H1 (cell line): ENCODE results near the gene ZNF213. TPM values are rescaled to one million over a fixed set of nuclear protein-coding genes. Genes with fewer than 3 reads are reported as not detected.

Experiments
- CTCF ChIA-PET: fragments of 300-600 bp; sonication (Branson Sonifier 250); formaldehyde crosslinking; loops from one replicate; lab custom pipeline; 2021; ENCODE audit not compliant: partially characterized antibody; lab: Charles Lee
- POLR2A ChIA-PET: fragments of 300-600 bp; sonication (Branson Sonifier 250); formaldehyde crosslinking; loops from one replicate; lab custom pipeline; 2021; ENCODE audit warnings: inconsistent platforms; ENCODE audit not compliant: partially characterized antibody; lab: Charles Lee
- DNase-seq, 2 experiments: peaks; one replicate each; pipeline versions ENCODE4 v3.0.0 to v3.0.0-alpha.2; 2010 to 2022; ENCODE audit warnings: low spot score in 2 of 2, low read depth in 1 of 2, mixed read lengths in 1 of 2
- FAIRE-seq: peaks from 2 replicates; lab custom pipeline; 2011; peaks lifted over from hg19 to GRCh38; lab: Jason Lieb, UNC
- H2AFZ ChIP-seq: 2 replicates; pipeline ENCODE4 v1.8.1; 2012; ENCODE audit warnings: low read length, inconsistent platforms
- H2AK5ac ChIP-seq: 2 replicates; pipeline ENCODE4 v1.6.1; 2013; ENCODE audit warnings: low read depth, low read length
- H2BK120ac ChIP-seq: replicated peaks from 2 replicates; pipeline ENCODE3; 2013; ENCODE audit warnings: low read depth, low read length, inconsistent platforms
- H2BK12ac ChIP-seq: 2 replicates; pipeline ENCODE4 v1.6.1; 2013; ENCODE audit warnings: low read depth, low read length
- H2BK15ac ChIP-seq: 2 replicates; pipeline ENCODE4 v1.6.1; 2013; ENCODE audit warnings: low read length
- H2BK20ac ChIP-seq: 2 replicates; pipeline ENCODE4 v1.6.1; 2013; ENCODE audit warnings: low read length
- H2BK5ac ChIP-seq: 2 replicates; pipeline ENCODE4 v1.6.1; 2013; ENCODE audit warnings: low read depth, low read length
- H3K14ac ChIP-seq: 2 replicates; pipeline ENCODE4 v1.6.1; 2013; ENCODE audit warnings: inconsistent platforms; ENCODE audit not compliant: insufficient read length
- H3K18ac ChIP-seq: 2 replicates; pipeline ENCODE4 v1.6.1; 2013; ENCODE audit warnings: low read length; ENCODE audit errors: extremely low read depth
- H3K23ac ChIP-seq: 2 replicates; pipeline ENCODE4 v1.6.1; 2013; ENCODE audit warnings: inconsistent platforms; ENCODE audit not compliant: insufficient read length
- H3K23me2 ChIP-seq: 2 replicates; pipeline ENCODE4 v1.6.1; 2013; ENCODE audit warnings: low read depth, low read length
- H3K27ac ChIP-seq: 2 replicates; pipeline ENCODE4 v1.6.1; 2011; ENCODE audit warnings: low read depth, low read length, inconsistent platforms
- H3K27me3 ChIP-seq, 4 experiments: replicated peaks in 1 of 4; 1 replicate in 1 of 4; 2 replicates in 3 of 4; pipeline versions ENCODE4 v1.6.1 to v1.8.1; 2011 to 2013; ENCODE audit warnings: low read length in 3 of 4, mild to moderate bottlenecking in 3 of 4, inconsistent platforms in 2 of 4, mixed read lengths in 2 of 4, moderate library complexity in 1 of 4; ENCODE audit not compliant: control insufficient read depth in 3 of 4, insufficient read depth in 3 of 4; ENCODE audit errors: extremely low read depth in 1 of 4
- H3K36me3 ChIP-seq, 4 experiments: 2 replicates each; pipeline versions ENCODE4 v1.6.1 to v1.8.1; 2011 to 2013; ENCODE audit warnings: mild to moderate bottlenecking in 4 of 4, low read length in 3 of 4, moderate library complexity in 2 of 4, control low read depth in 1 of 4, inconsistent platforms in 1 of 4; ENCODE audit not compliant: insufficient read depth in 4 of 4, control insufficient read depth in 2 of 4
- H3K4ac ChIP-seq: replicated peaks from 2 replicates; pipeline ENCODE3; 2013; ENCODE audit warnings: low read length, low read depth, mixed read lengths, inconsistent platforms; ENCODE audit not compliant: insufficient read length
- H3K4me1 ChIP-seq, 4 experiments: replicated peaks in 1 of 4; 1 replicate in 1 of 4; 2 replicates in 3 of 4; pipeline versions ENCODE4 v1.6.1 to v1.8.1; 2011 to 2013; ENCODE audit warnings: low read length in 3 of 4, inconsistent platforms in 2 of 4, mixed read lengths in 1 of 4; ENCODE audit not compliant: insufficient read depth in 4 of 4, control insufficient read depth in 3 of 4
- H3K4me2 ChIP-seq, 2 experiments: 2 replicates each; pipeline versions ENCODE4 v1.6.1 to v1.8.1; 2011 to 2013; ENCODE audit warnings: low read depth in 2 of 2, low read length in 2 of 2, control low read depth in 1 of 2, inconsistent platforms in 1 of 2, mild to moderate bottlenecking in 1 of 2; ENCODE audit not compliant: insufficient read depth in 1 of 2
- H3K4me3 ChIP-seq, 4 experiments: fragments of 200-600, 300-600 bp in 1 of 4; sonication (generic), shearing (Covaris generic), sonication (Bioruptor Twin) in 1 of 4; 2 replicates each; pipeline versions ENCODE4 v1.5.1 to v1.8.1; 2011 to 2016; ENCODE audit warnings: low read length in 4 of 4, low read depth in 3 of 4, control low read depth in 2 of 4, inconsistent platforms in 2 of 4, mild to moderate bottlenecking in 2 of 4, mixed read lengths in 1 of 4, moderate library complexity in 1 of 4; ENCODE audit not compliant: insufficient read depth in 2 of 4; ENCODE audit errors: extremely low read depth in 1 of 4
- H3K56ac ChIP-seq: replicated peaks from 2 replicates; pipeline ENCODE3; 2013; ENCODE audit warnings: low read depth, mild to moderate bottlenecking, mixed read lengths, low read length, inconsistent platforms; ENCODE audit not compliant: insufficient read length
- H3K79me1 ChIP-seq: 2 replicates; pipeline ENCODE4 v1.6.1; 2013; ENCODE audit warnings: low read depth, low read length, control low read depth
- H3K79me2 ChIP-seq, 2 experiments: 2 replicates each; pipeline versions ENCODE4 v1.6.1 to v1.8.1; 2012 to 2013; ENCODE audit warnings: low read length in 2 of 2, mild to moderate bottlenecking in 2 of 2, inconsistent platforms in 1 of 2; ENCODE audit not compliant: insufficient read depth in 2 of 2, control insufficient read depth in 1 of 2
- H3K9ac ChIP-seq, 4 experiments: replicated peaks in 1 of 4; 1 replicate in 1 of 4; 2 replicates in 3 of 4; pipeline versions ENCODE4 v1.6.1 to v1.8.1; 2011 to 2013; ENCODE audit warnings: low read depth in 3 of 4, low read length in 3 of 4, control low read depth in 2 of 4, mild to moderate bottlenecking in 2 of 4, moderate library complexity in 2 of 4, inconsistent platforms in 1 of 4; ENCODE audit errors: extremely low read depth in 1 of 4
- H3K9me3 ChIP-seq, 2 experiments: 2 replicates each; pipeline versions ENCODE4 v1.6.1 to v1.8.1; 2012 to 2013; ENCODE audit warnings: mild to moderate bottlenecking in 2 of 2, moderate library complexity in 2 of 2, control low read depth in 1 of 2, inconsistent platforms in 1 of 2, low read depth in 1 of 2, low read length in 1 of 2, mixed read lengths in 1 of 2; ENCODE audit not compliant: insufficient read depth in 2 of 2
- H4K20me1 ChIP-seq, 2 experiments: replicated peaks in 1 of 2; 2 replicates each; pipeline versions ENCODE3 to v1.8.1; 2011 to 2013; ENCODE audit warnings: inconsistent platforms in 2 of 2, low read length in 2 of 2, mild to moderate bottlenecking in 1 of 2; ENCODE audit not compliant: insufficient read depth in 2 of 2, control insufficient read depth in 1 of 2
- H4K5ac ChIP-seq: 2 replicates; pipeline ENCODE4 v1.6.1; 2013; ENCODE audit warnings: low read length, low read depth, mixed read lengths, inconsistent platforms; ENCODE audit not compliant: insufficient read length
- H4K8ac ChIP-seq: 2 replicates; pipeline ENCODE4 v1.8.0; 2013; ENCODE audit warnings: mild to moderate bottlenecking, moderate library complexity, low read length, inconsistent platforms; ENCODE audit not compliant: insufficient read depth; ENCODE audit errors: extremely low read depth
- H4K91ac ChIP-seq: replicated peaks from 2 replicates; pipeline ENCODE3; 2013; ENCODE audit warnings: low read length, mixed read lengths, inconsistent platforms; ENCODE audit not compliant: insufficient read length
- BCL11A ChIP-seq, 2 experiments: IDR thresholded peaks; one replicate each; pipeline ENCODE4 v1.6.1; 2011; ENCODE audit warnings: low read depth in 2 of 2, low read length in 2 of 2, mild to moderate bottlenecking in 2 of 2
- CREB1 ChIP-seq: IDR thresholded peaks from 2 replicates; pipeline ENCODE4 v1.6.1; 2012; ENCODE audit warnings: inconsistent platforms
- CTBP2 ChIP-seq: IDR thresholded peaks from 2 replicates; pipeline ENCODE4 v1.7.0; 2011; ENCODE audit warnings: borderline replicate concordance, mild to moderate bottlenecking, moderate library complexity, mixed read lengths, low read length; ENCODE audit not compliant: insufficient read depth, insufficient read length
- GABPA ChIP-seq: IDR thresholded peaks from 2 replicates; pipeline ENCODE4 v1.6.1; 2011; ENCODE audit warnings: mild to moderate bottlenecking, low read length, moderate library complexity, borderline replicate concordance; ENCODE audit not compliant: insufficient read depth
- KDM1A ChIP-seq: fragments of 200-600, 300-600 bp; sonication (generic); IDR thresholded peaks from 2 replicates; pipeline ENCODE4 v1.7.1; 2016; ENCODE audit warnings: mild to moderate bottlenecking, low read length, borderline replicate concordance
- RAD21 ChIP-seq, 2 experiments: IDR thresholded peaks in 1 of 2; conservative IDR thresholded peaks in 1 of 2; 2 replicates each; pipeline ENCODE4 v1.6.1; 2011; ENCODE audit warnings: low read depth in 2 of 2, low read length in 2 of 2, improper control_type of control experiment in 1 of 2, inconsistent platforms in 1 of 2, mild to moderate bottlenecking in 1 of 2, moderate library complexity in 1 of 2
- TBP ChIP-seq: IDR thresholded peaks from 2 replicates; pipeline ENCODE4 v1.6.1; 2011; ENCODE audit warnings: low read depth, low read length, improper control_type of control experiment
- WGBS, 2 experiments: shearing (Covaris generic) in 1 of 2; methylation state at CpG; one replicate each; pipeline versions ENCODE4 v1.1.6 to v1.1.7; 2013 to 2015; ENCODE audit warnings: low lambda C conversion rate in 2 of 2, mixed read lengths in 2 of 2, inconsistent platforms in 1 of 2, low coverage in 1 of 2, missing lambda C conversion rate in 1 of 2; ENCODE audit not compliant: insufficient replicate concordance in 2 of 2, insufficient coverage in 1 of 2, insufficient read length in 1 of 2; ENCODE audit errors: extremely low coverage in 1 of 2, missing lambda C conversion rate in 1 of 2; 5-methylcytosine and 5-hydroxymethylcytosine counted together
- polyA plus RNA-seq, 7 experiments: library from polyadenylated mRNA; depleted of rRNA in 3 of 7; stranded (reverse) in 5 of 7; unstranded in 2 of 7; fragments of >200 nt in 5 of 7; fragments of 200-250 nt in 2 of 7; gene quantifications; 1 replicate in 5 of 7; 2 replicates in 1 of 7; 4 replicates in 1 of 7; pipeline versions ENCODE4 v1.2.1 to v1.2.3, GENCODE V29; 2011 to 2013; ENCODE audit warnings: missing spikeins in 2 of 7, mixed read lengths in 2 of 7
- total RNA-seq: library from RNA; stranded (reverse); fragmentation: NEBNext Ultra II Directional; extraction: Animal tissue kit (Norgen Biotek cat#: 25700); gene quantifications from 2 replicates; pipeline ENCODE4 v1.2.1, GENCODE V29; 2021

The ZNF213 gene
- total and polyA plus RNA-seq, 2 of the 8 experiments (the other 6 are each of a cell fraction or from before 2014, with no cell fraction given), result 1.6 to 6.9 TPM

- H3K79me1 ChIP-seq, result peaks cover 6% of the 10 kb centered on the region; the same call in 1 of the 2 replicates
- H3K36me3 ChIP-seq, result peaks cover 0 to 24% (median 16%) of the 10 kb centered on the region in 4 experiments; a peak in 7 of 8 replicates
- DNase-seq, result no peak
- no peaks in the 10 kb centered on the region for H3K27me3 ChIP-seq
- no peak overlapping the region for H2BK15ac ChIP-seq
- no peak overlapping the region for H4K91ac ChIP-seq
- H3K23me2 ChIP-seq, result peaks cover 8% of the 10 kb centered on the region
- H4K5ac ChIP-seq, result no peak overlapping the region
- POLR2A ChIA-PET, result interaction anchor here (0.8 to 12.1 kb wide), 6 partner anchors 10 to 103 kb away, joined by 3 to 169 read pairs (median 4); partner anchors contain the start of genes ZNF213 and ZSCAN10
- peaks cover 0 to 15% (median 8%) of the 10 kb centered on the region in 4 experiments; a peak in 5 of 7 replicates for H3K4me1 ChIP-seq
- FAIRE-seq, result no peak
- peak overlapping the region; percentile 20; the same call in 1 of the 2 replicates for H3K27ac ChIP-seq
- peaks cover 0 to 17% of the 10 kb centered on the region in 2 experiments; a peak in 2 of 4 replicates for H3K79me2 ChIP-seq
- H2BK120ac ChIP-seq, result no peak overlapping the region
- WGBS, 2 experiments, result 96% methylated on average over 12 of the region's 12 CpGs; no CpG with 5 or more reads in 1 of the 2 experiments
- no peak overlapping the region for H2BK5ac ChIP-seq
- H3K14ac ChIP-seq, result no peak overlapping the region
- no peak overlapping the region for H3K18ac ChIP-seq
- no peak overlapping the region for H3K23ac ChIP-seq
- no peak overlapping the region for H2BK20ac ChIP-seq
- TF ChIP-seq TBP (no peak), RAD21 (IDR thresholded peaks at IDR 0.05 in 1 of 2, conservative IDR thresholded peaks at IDR 0.05 in 1 of 2; ENCODE audit: low read depth in 2 of 2, low read length in 2 of 2) (no peak), CTBP2 (no peak), BCL11A (IDR thresholded peaks at IDR 0.05; ENCODE audit: low read depth in 2 of 2, low read length in 2 of 2) (no peak), KDM1A (no peak), GABPA (no peak), CREB1 (no peak)
- TF ChIP-seq, all 59 proteins: peak for 0
- H3K4ac ChIP-seq, result no peak overlapping the region
- no peak overlapping the region for H4K8ac ChIP-seq
- H3K56ac ChIP-seq, result no peak overlapping the region
- H3K9ac ChIP-seq, result no peak overlapping the region
- no peak overlapping the region for H2AFZ ChIP-seq
- H4K20me1 ChIP-seq, result peaks cover 0 to 8% of the 10 kb centered on the region in 2 experiments
- CTCF ChIA-PET, result interaction anchor here (0.6 to 36.8 kb wide), 8 partner anchors 8 to 154 kb away, joined by 3 to 619 read pairs (median 12); partner anchors contain the start of genes ZNF213 and ZSCAN10
- H3K4me2 ChIP-seq, result no peak overlapping the region
- H2AK5ac ChIP-seq, result no peak overlapping the region
- no peak overlapping the region for H2BK12ac ChIP-seq
- H3K9me3 ChIP-seq, result no peaks in the 10 kb centered on the region
- H3K4me3 ChIP-seq, result no peak overlapping the region
Measured at GRCh38 chr16:3115003-3115402, 19.8 kb upstream of the ZNF213 start.
